HG03066 (cell line): ENCODE measurements around the gene KLHL26.
"Not testable (repeated sequence)": the region's sequence is repeated elsewhere in the genome, so short reads cannot be mapped to it uniquely, and the experiment has no call there.

Experiments
- ATAC-seq: cut with Tn5 transposase; IDR thresholded peaks from one replicate; pipeline ENCODE4 v1.9.1; 2021; ENCODE audit warnings: low read depth; ENCODE audit not compliant: unreplicated experiment

The KLHL26 gene

GRCh38 chr19:18600692-18601397 lies 36.0 kb upstream of the KLHL26 start:
- ATAC-seq = not testable (repeated sequence)

GRCh38 chr19:18601875-18602274 lies 35.0 kb upstream of the KLHL26 start:
- ATAC-seq = no peak

DNA sequence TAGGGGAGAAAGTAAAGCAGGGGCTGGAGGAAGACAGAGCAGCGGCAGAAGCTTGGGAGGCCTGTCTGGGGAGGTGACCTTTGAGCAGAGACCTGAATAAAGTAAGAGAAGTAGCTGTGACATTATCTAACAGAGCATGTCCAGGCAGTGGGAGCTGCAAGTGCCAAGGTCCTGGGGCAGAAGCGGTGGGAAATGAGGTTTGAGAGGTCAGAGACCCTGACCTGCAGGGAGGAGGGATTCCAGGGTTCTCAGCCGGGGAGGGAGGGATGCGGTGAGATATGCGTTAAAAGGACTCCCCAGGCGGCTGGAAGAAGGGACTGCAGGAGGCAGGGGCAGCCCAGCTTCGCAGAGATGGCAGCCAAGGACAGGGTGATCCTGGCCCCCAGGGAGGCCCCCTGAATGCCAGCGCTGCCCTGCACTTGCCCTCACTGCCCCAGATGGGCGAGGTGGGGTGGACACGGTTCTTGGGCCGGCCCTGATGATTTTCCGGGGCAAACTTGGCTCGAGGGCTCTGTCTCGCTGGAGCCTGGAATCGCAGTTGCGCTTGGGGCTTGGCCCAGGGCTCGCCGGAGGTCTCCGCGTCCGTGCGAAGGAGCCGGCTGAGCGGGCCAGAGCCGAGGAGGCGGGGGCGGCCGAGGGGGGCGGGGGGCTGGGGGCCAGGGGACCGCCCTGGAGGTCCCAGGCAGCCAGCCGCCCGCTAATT lies 33.4 kb upstream of the KLHL26 start:
- ATAC-seq = no peak

- ATAC-seq = no peak
Observed at GRCh38 chr19:18603958-18604819, 32.6 kb upstream of the KLHL26 start.

DNA sequence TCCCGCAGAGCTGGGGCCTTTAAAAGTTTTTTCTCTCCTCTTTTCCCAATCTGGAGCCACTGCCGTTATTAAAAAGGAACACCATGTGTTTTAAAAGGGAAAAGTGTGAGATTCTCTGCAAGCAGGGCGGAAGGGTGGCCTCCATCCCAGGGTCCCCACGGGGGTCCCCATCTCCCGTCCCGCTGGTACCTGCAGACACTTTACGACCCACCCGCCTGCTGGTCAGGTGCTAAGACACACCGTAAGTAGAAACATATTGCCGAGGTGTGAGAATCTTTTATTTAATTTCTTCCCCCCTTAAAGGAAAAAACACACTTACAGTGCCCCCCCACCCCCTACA lies 32.0 kb upstream of the KLHL26 start:
- no peak for ATAC-seq

DNA sequence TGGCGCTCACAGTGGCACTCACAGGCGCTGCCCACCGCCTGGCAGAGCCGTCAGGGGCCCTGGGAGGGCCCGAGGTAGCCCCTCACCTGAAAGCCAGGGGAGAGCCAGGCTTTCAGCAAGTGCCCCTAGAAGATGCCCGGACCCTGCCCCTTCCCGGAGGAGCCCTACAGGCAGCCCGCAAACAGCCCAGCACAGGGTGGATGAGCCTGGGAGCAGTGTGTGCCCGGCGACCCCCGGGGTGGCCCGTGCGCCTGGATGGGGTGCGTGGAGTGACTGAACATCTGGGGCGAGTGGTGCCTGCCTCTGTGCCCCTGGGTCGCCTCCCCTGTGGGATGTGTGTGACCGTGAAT lies 31.7 kb upstream of the KLHL26 start:
- ATAC-seq = no peak

GRCh38 chr19:18605546-18606280 lies 31.1 kb upstream of the KLHL26 start:
- no peak for ATAC-seq

DNA sequence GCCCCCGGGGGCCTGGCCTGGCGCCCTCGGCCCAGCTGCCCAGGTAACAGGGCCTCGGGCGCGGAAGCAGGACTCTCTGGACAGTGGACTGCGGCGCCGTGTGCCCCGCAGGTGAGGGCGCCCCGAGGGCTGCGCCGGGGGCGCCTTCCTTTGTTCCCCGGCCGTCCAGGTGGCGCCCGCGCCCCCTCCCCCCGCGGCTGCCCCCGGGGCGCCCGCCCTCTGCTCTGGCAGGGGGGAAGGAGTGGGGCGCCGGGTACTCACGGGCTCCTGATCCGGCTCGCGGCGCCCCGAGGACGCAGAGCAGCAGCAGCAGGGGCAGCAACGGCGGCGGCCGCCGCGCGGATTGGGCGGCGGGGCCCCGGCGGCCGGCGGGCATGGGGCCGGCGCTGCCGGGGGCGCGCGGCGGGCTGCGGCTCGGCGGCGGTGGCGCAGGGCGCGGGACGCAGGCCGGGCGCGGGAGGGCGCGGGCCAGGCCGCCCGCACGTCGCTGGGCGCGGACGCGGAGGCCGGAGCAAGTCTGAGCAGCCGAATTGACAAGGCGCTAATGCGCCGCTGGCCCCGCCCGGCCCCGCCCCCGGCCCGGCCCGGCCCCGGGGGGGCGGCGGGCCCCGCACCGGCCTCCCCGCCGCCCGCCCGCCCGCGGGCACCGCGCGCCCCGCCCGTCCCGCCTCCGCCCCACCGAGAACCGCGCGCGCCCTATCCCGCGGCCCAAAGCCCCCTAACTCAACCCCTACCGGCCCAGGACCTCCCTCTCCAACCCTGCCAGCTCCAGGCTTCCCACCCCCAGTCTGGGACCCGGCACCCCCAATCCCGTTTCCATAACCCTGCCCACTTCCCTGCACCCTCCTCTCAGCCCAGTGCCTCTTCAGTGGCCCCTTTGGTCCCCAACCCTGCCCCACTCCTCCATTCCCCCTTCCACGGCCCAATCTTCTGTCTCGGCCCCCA lies 30.3 kb upstream of the KLHL26 start, which contains the start of gene CRLF1:
TSS of gene CRLF1 (minus strand) at position 519 of the 945 bp plus-strand sequence. CDS start at position 376, 143 bp downstream.
- no peak for ATAC-seq

- no peak for ATAC-seq
Observed at GRCh38 chr19:18607226-18608101, 29.4 kb upstream of the KLHL26 start.

- ATAC-seq = no peak
Observed at GRCh38 chr19:18608102-18608804, 28.6 kb upstream of the KLHL26 start.

DNA sequence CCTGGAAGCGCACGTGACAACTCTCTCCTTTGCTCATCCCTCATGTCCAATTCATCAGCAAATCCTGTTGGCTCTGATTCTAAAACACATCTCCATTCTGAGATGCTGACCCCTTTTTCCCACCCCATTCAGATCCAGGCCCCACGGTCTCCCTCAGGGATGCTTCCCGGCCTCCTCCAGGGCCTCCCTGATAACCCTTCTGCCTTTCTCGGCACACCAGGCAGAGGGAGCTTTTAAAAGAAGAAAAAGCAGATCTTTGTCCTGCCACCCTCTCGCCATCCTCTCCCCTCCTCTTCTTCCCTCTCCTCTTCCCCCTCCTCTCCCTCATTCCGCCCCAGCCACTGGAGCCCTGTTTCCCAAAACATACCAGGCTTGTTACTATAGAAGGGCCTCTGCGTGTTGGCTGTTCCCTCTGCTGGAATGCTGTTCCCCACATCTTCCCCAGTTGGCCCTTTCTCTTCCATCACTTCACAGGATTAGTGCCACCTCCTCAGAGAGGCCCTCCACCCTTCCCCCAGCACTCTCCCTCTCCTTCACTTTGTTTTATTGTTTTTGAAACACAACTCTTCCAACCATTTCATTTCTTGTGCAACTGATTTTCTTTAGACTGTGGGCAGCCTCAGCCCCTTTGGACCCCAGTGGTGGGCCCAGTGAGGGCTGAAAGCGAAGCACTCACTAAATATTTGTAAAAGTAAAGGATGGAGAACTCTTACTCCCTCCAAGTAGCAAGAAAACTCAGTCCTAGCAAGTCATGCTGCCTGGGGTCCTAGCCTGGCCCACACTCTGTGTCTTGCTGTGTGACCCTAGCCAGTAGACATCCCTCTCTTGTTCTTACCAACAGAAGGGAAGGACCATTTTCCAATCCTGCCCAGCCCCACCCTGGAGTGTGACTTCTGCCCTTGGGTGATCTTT lies 27.8 kb upstream of the KLHL26 start:
- no peak for ATAC-seq

DNA sequence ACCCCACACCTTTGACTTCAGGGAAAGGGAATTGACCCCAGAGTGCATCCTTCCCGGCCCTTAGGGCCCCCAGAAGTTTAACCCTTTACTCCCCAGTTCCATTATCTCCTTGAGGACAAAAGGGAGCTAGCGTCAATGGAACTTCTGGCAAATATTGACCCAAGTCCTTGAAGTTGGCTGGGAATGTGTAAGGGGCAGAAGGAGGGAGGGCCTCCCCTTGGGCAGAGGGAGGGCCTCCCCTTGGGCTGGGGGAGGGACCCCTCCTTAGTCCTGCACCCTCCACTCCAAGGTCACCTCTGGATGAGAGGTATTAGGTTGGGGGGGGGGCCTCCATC lies 27.1 kb upstream of the KLHL26 start:
- ATAC-seq = no peak

DNA sequence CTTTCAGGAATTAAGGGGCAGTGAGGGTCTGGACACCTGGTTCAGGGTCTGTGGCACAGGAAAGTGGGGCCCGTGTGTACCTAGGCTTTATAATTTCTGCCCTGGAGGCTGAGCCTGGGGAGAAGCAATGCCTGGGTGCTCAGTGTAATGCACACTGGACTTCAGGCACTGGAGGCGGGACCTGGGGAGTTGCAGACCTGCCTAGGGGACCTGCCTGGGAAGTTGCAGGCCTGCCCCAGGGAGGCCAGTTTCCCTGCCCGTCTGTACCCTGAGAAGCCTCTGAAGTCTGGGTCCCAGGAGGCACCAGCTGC lies 26.6 kb upstream of the KLHL26 start:
- ATAC-seq = no peak

DNA sequence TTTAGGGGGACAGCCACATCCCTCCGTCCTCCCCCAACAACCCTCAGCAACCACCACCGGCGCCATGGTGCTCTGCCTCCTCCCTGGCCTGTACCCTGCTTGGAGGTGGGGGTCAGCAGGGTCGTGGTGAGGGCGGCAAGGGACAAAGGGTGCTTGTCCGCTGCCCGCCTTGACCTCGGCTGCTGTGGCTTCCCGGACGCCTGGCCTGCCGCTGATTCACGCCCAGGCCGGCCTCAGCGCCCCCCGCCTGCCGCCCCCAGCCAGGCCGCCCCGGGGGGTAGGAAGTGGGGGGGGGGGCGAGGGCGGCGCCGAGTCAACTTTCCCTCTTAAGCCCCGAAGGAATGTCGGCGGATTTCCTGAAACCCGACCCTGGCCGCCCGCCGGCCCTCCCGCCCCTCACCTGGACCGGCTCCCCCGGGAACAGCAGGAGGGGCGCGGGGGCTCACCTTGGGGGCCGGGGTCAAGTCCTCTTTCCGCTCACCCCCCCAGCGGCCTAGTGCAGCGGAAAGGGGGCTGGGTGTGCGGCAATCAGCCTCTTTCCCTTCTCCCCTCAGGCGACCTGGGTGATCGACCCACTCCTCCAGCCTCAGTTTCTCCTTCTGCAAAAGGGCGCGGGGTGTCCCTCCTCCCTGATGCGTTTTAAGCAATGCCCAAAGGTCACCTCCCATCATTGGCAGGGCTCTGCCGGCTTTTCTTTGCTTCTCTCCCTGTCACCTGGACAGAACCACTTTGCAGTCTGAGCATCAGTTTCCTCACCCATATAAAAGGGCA lies 26.1 kb upstream of the KLHL26 start:
- no peak for ATAC-seq

GRCh38 chr19:18611327-18612050 lies 25.3 kb upstream of the KLHL26 start:
- ATAC-seq = no peak
